Upper lobe of left lung (tissue), 4 donors: ENCODE data around the gene SERPINB6.

Experiments
- CTCF ChIP-seq, 6 experiments: fragments of 450-650 bp in 4 of 6; fragments of 200-600 bp in 2 of 6; sonication (generic) in 2 of 6; IDR thresholded peaks; one replicate each; pipeline ENCODE4 v1.5.1; 2016 to 2019; ENCODE audit warnings: antibody characterized with exemption in 6 of 6
- POLR2A ChIP-seq, 4 donors: fragments of 450-650 bp; IDR thresholded peaks; one replicate each; pipeline ENCODE4 v1.5.1; 2016 to 2017; ENCODE audit warnings: antibody characterized with exemption in 4 of 4, mild to moderate bottlenecking in 2 of 4
- POLR2AphosphoS5 ChIP-seq, 2 donors: sonication (generic); formaldehyde crosslinking; IDR thresholded peaks; one replicate each; pipeline ENCODE4 v1.5.1; 2017; ENCODE audit warnings: antibody characterized with exemption in 2 of 2

- no peak for TF ChIP-seq CTCF (IDR thresholded peaks at IDR 0.05)
- no peak for TF ChIP-seq POLR2A (IDR thresholded peaks at IDR 0.05)
- no peak for TF ChIP-seq POLR2AphosphoS5 (IDR thresholded peaks at IDR 0.05)
Measured at GRCh38 chr6:2950713-2951112, 20.7 kb downstream of the SERPINB6 start.
